Activated gamma-delta T cell (primary cell): ENCODE data around the gene ALG1.
A peak's percentile ranks its signal among the peaks of the same experiment; 100 is the strongest.
"Not testable (repeated sequence)": the region's sequence is repeated elsewhere in the genome, so short reads cannot be mapped to it uniquely, and the experiment has no call there.

Experiments used
- DNase-seq: peaks from one replicate; lab custom pipeline; 2025; lab: John Stamatoyannopoulos, UW
- total RNA-seq, 2 donors: gene quantifications; one replicate each; lab custom pipeline; 2026; lab: John Stamatoyannopoulos, UW

The ALG1 gene
- 27.6 to 29.2 reads per million in 2 donors for total RNA-seq

GRCh38 chr16:5071681-5072333, at the start of gene ALG1:
TSS of gene ALG1 (plus strand) at chr16:5071843. CDS start at chr16:5071850, 7 bp downstream.
- DNase-seq, result peak; percentile 82

GRCh38 chr16:5022521-5022920, 49.1 kb upstream of the ALG1 start:
- no peak for DNase-seq

GRCh38 chr16:5024632-5025031, 47.0 kb upstream of the ALG1 start:
- DNase-seq, result no peak

- DNase-seq, result no peak
These were observed 46.4 kb upstream of the ALG1 start for GRCh38 chr16:5025171-5025632.

- DNase-seq, result no peak
These were observed 45.0 kb upstream of the ALG1 start for GRCh38 chr16:5026664-5027063.

- DNase-seq, result no peak
These were observed 44.6 kb upstream of the ALG1 start for GRCh38 chr16:5027086-5027485.

- DNase-seq, result no peak
These were observed 43.9 kb upstream of the ALG1 start for GRCh38 chr16:5027575-5028235.

- DNase-seq, result no peak
These were observed 42.6 kb upstream of the ALG1 start for GRCh38 chr16:5028950-5029475.

- DNase-seq, result no peak
These were observed 41.3 kb upstream of the ALG1 start for GRCh38 chr16:5030251-5030870.

GRCh38 chr16:5031601-5032000, 40.0 kb upstream of the ALG1 start:
- DNase-seq, result no peak

GRCh38 chr16:5032748-5033167, 38.9 kb upstream of the ALG1 start:
- no peak for DNase-seq

- peak; percentile 59 for DNase-seq
These were observed 38.1 kb upstream of the ALG1 start, which contains the start of gene NAGPA for GRCh38 chr16:5033256-5034166. TSS of gene NAGPA (minus strand) at chr16:5033935. CDS start at chr16:5033914, 21 bp downstream.

- DNase-seq, result no peak
These were observed 37.5 kb upstream of the ALG1 start for GRCh38 chr16:5034167-5034523.

GRCh38 chr16:5035909-5036227, 35.8 kb upstream of the ALG1 start:
- no peak for DNase-seq

GRCh38 chr16:5036228-5037156, 35.2 kb upstream of the ALG1 start:
- DNase-seq, result no peak

- no peak for DNase-seq
These were observed 31.2 kb upstream of the ALG1 start for GRCh38 chr16:5040451-5040850.

- no peak for DNase-seq
These were observed 30.0 kb upstream of the ALG1 start for GRCh38 chr16:5041600-5042133.

GRCh38 chr16:5042574-5043171, 29.0 kb upstream of the ALG1 start:
- no peak for DNase-seq

GRCh38 chr16:5044011-5044540, 27.6 kb upstream of the ALG1 start:
- no peak for DNase-seq

GRCh38 chr16:5044581-5044980, 27.1 kb upstream of the ALG1 start:
- not testable (repeated sequence) for DNase-seq
